NCI-H82 treated with DMSO at 0.1 percent for 48 hours (cell line): ENCODE measurements around the gene MSANTD3.
"Not testable (repeated sequence)": the region's sequence is repeated elsewhere in the genome, so short reads cannot be mapped to it uniquely, and the experiment has no call there.

Source experiments
- DNase-seq: peaks from one replicate; lab custom pipeline; 2025; ENCODE audit not compliant: unreplicated experiment; lab: John Stamatoyannopoulos, UW

The MSANTD3 gene, protein sequence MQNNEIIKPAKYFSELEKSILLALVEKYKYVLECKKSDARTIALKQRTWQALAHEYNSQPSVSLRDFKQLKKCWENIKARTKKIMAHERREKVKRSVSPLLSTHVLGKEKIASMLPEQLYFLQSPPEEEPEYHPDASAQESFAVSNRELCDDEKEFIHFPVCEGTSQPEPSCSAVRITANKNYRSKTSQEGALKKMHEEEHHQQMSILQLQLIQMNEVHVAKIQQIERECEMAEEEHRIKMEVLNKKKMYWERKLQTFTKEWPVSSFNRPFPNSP

DNA sequence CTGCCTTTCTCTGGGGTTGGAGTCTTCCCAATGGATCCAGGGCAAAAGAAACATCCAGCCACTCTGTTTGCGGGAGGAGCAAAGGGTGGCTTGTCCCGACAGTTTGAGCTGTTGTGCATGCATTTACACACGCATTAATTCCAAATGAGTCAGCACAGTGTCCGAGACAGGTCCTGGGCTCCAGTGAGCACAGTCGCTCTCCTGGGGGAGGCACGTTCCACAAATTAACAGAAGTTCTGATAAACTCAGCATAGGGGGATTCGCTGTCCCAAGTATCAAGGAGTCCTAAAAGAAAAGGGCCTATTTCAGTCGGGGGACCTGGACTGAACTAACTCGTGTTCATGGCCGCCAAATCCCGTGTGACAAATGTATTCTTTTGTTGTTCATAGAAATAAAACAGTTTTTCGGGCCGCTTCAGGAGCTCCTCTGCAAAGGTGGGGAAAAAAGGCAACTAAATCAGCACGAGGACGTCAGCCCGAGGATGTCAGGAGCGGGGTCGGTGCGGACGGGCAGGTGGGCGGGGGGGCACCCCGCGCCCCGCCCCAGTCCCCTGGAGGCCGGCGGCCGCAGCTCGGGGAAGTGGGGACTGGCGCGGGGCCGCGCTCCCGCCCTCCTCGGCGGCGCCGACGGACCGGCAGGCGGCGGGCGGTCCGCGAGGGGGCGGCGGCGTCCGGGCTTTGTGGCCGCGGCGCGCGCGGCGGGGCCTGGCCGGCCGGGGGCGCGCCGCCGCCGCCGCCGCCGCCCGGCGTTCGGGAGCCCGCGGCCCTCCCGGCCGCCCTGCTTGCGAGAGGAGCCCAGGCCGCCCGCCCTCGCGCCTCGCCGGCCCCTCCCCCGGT, at the start of gene MSANTD3:
Gene MSANTD3 (plus strand): TSS at position 614 of the 836 bp plus-strand sequence. CDS start 14,796 bp downstream, outside the sequence.
- no peak for DNase-seq

DNA sequence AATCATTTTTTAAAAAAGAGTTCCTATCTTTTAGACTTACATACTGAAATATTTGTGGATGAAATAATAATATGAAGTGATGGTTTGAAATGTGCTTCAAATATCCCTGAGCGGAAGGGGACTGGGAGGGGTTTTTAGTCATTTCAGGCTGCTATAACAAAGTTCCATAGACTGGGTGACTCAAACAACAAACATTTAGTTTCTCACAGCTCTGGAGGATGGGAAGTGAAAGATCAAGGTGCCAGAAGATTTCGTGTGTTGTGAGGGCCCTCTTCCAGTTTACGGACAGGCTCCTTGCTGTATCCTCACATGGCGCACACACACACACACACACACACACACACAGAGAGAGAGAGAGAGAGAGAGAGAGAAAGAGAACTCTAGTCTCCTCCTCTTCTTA, 47.1 kb upstream of the MSANTD3 start:
- DNase-seq, result no peak

DNA sequence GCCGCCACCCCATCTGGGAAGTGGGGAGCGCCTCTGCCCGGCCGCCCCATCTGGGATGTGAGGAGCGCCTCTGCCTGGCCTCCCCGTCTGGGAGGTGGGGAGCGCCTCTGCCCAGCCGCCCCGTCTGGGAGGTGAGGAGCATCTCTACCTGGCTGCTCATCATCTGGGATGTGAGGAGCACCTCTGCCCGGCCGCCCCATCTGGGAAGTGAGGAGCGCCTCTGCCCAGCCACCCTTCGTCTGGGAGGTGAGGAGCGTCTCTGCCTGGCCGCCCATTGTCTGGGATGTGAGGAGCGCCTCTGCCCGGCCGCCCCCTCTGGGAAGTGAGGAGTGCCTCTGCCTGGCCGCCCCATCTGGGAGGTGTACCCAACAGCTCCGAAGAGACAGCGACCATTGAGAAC, 34.0 kb upstream of the MSANTD3 start:
- DNase-seq, result not testable (repeated sequence)

DNA sequence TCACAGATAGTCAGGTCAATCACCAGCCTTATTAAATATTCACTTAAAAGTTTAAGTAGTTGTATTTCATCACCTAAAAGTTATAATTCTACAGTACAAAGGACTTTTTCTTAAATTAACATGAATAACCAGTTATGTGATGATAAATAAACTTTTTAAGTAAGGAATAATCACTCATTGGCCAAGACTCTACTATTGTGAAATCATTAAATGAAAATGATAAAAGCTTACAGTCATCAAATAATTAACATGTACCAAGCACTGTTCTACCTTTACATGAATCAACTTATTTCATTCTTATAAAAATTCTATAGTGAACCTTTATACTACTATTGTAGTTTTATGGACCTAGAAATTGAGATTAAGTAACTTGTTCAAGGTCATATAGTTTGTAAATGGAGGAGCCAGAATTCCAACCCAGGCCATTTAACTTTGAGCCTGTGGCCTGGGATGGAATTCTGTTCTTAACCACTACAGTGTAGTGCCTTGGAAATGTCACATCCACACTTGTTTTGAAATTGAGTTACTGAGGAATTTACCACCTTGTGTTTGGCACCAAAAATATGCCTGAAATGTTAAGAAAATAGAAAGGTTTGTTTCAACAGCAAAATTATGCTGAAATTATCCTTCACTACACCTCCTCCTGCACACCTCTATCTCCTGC, 32.8 kb upstream of the MSANTD3 start:
- no peak for DNase-seq

DNA sequence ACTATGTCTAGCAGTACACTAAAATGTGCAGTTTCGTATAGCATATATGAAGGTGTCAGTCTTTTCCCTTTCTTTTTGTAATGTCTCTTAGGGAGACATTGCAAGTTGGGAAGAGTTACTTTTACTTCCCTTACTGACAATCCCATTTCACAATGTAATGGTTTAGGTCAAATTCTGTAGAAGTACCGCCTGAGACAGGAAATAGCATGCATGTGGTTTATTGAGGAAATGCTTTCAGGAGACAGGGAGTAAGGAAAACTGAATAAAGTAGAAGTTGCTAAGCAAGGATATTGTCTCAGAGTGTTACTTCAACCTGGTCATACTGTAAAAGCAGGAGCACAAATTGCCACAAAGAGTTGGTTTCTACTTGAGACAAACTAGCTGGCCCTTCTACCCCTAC, 32.1 kb upstream of the MSANTD3 start:
- DNase-seq, result no peak

DNA sequence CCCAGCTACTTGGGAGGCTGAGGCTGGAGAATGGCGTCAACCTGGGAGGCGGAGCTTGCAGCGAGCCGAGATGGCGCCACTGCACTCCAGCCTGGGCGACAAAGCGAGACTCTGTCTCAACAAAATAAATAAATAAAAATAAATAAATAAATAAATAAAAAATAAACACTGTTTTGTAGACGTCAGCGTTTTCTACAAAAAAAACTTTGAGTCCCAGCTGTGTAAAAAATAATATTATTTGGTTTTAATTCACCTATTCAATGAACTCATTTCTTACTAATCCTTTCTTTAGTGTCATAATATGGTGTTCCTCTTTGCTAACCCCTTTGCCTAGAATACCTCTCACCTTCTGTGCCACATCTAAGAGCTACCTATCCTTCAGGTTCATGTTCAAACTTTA, 30.2 kb upstream of the MSANTD3 start:
- DNase-seq, result no peak

DNA sequence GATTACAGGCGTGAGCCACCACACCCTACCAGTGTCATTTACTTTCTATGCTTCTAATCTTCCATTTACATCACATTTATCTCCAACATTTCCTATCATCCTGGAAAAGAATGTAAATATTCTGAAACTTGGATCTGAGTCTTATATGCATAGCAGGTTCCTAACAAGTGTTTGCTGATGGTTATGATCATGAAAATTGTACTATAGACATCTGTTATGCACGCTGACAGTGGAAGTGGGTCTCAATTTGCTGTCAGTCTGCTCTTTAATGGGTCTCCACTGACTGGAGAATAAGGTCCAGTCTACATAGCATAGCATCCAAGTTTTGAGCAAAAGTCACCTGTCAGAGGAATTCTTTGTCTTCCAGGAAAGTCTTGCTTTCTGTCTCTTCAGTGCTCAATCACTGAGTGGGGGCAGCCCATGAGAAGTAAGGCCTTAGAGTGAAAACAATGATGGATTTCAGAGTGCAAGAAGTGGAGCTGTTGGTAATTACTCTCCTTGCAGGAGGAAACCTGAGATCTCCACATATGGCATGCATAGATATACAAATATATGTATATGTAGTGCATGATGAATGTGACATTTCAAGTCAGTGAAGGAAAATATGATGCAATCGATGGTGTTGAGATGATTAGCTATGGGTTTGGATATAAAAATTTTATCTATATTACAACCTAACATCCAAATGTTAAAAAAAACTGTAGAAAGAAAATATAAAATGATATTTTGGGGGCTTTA, 29.2 kb upstream of the MSANTD3 start:
- no peak for DNase-seq

DNA sequence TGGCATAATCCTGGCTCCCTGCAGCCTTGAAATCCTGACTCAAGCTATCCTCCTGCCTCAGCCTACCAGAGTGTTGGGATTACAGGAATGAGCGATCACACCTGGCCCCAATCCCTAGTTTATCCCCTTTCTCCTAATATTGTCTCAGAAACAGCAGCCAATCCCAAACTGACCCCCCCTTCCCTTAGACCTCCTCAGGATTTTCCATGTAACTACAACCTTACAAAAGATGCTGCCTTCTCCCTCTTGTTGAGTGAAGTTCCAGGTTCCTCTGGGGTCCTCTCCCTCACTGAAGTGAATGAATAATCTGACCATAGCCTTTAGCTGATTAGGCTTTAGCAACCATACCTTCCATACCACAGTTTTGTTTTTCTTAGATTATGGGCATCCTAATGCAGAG, 25.9 kb upstream of the MSANTD3 start:
- no peak for DNase-seq

DNA sequence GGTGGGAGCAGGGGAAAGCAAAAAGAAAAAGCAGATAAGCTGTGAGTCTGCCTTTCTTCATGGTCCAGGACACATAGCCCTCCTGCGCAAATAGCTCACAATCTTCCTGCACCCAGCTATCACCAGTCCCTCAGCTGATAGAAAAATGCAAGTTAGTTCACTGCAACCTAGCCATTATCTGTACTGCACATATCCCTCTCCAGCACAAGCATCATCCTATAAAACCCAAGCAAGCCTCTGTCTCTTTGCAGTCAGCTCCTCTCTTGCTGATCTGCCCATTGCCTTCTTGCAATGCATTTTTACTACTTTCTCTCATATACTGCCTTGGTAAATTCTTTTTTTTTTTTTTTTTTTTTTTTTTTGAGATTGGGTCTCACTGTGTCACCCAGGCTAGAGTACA, 20.0 kb upstream of the MSANTD3 start:
- no peak for DNase-seq

DNA sequence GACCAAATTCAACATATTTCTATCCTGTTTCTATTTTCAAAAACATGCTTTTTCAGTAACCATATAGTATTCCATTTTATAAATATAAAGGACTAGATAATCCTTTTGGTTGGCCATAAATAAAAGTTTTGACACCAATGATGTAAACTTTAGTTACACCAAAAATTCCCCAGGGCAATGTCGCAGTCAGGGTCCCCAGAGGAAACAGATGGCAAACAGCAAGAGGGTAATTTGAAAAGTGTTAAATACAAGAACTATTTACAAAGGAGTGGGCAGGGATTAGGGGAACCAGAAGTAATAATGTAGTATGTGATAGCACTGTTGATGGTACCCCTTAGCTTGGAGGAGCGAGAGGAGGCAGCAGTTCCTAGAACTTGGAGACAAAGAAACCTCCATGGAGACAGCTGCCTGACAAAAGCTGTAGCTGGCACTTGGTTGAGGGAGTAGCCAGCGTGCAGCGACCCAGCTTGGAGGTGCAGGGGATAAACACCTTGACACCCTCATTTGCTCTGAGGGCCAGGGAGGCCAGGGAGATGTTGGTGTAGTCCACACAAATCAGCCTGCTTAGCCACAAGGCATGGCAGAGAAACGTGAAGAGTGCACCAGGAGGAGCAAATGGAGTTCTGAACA, 18.3 kb upstream of the MSANTD3 start:
- peak; percentile 5 for DNase-seq

DNA sequence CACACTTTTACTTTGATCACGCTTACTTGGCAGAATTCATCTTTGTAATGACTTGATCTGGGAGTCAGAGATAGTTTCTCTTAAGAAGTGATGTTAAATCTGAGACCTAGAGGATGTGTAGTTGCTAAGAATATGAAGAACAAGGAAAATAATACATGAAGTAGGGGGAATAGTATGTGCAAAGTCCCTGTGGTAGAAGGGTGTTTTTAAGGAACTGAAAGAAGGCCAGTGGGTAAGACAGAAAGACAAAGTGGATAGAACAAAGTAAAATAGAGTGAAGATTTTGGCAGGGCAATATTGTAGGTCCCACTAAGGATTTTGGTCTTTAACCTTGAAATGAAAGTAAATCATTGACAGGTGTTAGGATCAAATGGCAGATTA, 17.8 kb upstream of the MSANTD3 start:
- no peak for DNase-seq

DNA sequence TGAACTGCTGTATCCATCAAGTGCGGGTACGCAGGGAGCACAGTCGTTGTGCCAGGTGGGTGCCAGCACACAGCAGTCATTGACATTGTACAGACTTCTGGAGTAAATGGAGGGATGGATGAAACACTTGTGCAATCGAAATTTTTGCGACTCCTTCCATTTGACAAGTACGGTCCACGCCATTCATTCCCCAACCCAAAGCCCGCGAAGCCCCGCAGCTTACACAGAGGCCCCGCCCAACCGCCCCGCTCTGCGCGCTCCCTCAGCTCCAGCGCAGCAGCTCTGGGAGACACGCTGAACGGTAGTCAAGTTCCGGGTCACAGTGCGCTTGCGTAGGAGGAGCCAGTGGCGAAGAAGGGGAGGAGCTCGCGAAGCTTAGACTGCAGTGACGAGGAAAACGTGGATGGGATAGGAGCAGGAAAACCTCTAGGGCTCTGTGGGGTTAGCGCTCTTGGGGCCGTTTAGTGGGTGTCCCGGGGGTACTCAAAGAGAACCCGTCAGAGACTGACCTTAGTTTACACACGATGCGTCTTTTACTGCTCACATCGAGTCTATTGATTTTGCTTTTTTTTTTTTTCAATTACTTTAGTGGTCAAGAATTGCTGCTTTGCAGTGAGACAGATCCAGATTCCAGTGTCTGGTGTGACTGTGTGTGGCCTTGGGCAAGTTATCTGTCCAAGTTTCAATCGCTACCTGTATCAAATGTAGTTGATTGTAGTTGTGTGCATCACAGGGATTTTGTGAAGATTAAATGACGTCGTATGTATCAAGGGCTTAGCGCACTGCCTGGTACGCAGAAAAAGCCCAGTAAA, 15.3 kb upstream of the MSANTD3 start:
- peak; percentile 44 for DNase-seq

DNA sequence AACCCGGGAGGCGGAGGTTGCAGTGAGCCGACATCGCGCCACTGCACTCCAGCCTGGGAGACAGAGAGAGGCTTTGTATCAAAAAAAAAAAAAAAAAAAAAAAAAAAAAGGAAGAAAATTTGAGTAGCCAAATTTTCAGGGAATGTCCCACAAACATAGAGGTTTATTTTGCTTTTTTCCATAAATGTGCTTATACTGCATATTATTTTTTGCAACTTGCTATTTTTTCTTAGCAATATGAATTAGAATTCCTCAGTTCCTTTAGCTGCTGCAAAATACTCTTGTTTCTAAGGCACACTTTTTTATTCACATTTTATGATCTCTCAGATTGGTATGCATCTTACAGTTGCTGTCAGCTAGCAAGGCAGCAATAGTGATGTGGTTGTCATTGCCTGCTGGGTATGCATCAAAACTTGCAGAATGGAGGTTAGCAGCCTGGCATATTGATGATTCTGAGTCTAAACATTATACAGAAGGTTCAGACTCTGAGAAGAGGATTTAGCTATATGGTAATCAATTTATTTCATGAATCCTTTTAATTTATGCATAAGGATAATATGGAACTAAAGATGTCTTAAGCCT, 13.0 kb upstream of the MSANTD3 start:
- no peak for DNase-seq

DNA sequence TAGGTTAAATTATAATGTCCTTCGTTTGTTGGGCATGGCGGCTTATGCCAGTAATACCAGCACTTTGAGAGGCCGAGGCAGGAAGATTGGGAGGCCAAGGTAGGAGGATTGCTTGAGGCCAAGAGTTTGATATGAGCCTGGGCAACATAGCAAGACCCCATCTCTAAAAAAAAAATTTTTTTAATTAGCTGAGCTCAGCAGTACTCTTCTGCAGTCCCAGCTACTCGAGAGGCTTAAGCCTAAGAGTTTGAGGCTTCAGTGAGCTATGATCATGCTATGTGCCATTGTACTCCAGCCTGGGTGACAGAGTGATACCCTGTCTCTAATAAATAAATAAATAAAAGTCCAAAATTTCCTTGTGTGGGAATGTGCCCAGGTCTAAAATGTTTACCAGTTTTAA, 9.1 kb upstream of the MSANTD3 start:
- DNase-seq, result no peak

DNA sequence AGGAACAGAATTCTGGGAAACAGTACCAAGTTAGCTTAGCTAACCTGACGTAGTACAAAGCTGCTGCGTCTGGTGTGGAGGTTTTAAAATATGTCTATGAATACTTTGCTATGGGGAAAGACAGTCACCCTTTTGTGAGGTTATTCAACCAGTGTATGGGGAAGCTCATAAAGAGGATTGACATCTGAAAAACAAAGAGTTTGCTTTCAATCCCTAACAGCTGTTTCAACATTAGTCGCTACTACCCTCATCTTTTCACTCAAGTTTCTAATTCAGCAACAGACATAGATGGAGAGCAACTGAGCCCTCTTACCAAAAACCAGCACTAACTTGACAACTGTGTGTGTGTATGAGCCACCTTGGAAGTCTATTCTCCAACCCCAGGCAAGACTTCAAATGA, 7.8 kb upstream of the MSANTD3 start:
- DNase-seq, result no peak

DNA sequence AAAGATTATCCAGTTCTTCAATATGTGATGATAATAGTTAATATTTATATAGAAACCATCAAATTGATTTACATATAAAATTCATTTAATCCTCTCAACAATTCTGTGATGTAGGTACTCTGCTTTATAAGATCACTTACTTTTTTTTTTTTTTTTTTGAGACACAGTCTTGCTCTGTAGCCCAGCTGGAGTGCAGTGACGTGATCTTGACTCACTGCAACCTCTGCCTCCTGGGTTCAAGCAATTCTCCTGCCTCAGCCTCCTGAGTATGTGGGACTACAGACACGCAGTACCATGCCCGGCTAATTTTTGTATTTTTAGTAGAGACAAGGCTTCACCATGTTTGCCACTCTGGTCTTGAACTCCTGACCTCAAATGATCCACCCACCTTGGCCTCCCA, 5.8 kb upstream of the MSANTD3 start:
- DNase-seq, result not testable (repeated sequence)

DNA sequence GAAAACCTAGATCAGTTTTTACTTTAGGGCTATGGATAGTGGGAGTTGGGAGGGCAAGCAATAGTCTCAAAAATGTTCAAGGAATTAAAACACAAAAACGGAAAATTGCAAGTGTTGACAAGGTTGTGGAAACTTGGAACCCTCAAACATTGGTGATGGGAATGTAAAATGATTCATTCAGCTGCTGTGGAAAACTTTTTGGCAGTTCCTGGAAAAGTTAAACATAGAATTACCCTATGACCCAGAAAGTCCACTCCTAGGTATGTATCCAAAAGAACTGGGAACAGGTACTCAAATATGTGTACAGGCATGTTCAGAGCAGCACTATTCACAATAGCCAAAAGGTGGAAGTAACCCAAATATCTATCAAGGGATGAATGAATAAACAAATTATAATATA, 1.2 kb upstream of the MSANTD3 start:
- no peak for DNase-seq

DNA sequence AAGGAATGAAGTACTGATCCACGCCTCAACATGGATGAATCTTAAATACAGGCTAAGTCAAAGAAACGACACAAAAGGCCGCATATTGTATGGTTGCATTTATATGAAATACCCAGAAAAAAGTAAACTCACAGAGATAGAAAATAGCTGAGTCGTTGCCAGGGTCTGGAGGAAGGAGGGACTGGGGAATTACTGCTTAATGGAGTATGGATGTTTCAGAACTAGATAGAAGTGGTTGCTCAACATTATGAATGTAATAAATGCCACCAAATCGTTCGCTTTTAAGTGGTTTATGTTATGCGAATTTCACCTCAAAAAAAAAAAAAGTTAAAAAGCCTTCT, 784 bp upstream of the MSANTD3 start:
- DNase-seq, result no peak

DNA sequence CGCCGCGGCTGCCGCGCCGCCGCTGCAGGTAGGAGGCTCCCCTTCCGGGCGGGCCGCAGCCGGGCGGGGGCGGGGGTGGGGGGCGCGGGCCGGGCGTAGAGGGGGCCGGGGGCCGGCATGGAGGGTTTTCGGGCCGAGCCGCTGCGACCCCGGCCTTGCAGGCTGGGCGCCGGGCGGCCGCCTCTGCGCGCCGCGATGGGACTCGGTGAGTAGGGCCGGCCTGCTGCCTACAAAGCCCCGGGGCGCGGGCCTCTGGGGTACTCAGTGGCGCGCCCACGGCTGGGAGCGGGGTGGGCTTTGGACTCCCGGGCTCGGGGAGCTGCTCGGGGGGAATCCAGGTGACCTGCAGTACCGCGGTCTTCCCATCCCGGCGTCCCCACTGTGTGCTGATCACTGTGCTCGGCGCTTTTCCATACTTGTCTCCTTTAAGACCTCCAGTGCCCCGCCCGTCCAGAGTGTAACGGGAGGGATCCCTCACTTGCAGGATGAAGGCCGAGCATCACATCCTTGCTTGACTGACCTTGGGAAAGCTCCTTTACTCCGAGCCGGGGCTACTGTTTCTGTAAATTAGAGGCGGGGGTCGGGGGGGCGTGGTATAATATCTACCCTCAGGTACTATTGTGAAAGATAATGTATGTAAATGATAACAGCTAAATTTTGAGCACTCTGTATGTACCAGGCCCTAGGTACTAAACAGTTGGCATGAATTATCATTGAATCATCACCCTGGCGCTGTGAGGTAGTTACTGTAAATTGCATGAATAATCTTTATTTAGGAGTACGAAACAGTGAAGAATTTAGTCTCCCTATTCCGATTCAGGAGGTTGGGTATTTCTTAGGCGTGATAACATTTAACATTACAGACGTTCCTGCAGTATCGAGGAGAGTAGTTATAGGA, 672 bp downstream of the MSANTD3 start:
- DNase-seq, result no peak
